GM19035 (cell line): ENCODE data around the gene ADGRF3.
"Not testable (repeated sequence)": the region's sequence is repeated elsewhere in the genome, so short reads cannot be mapped to it uniquely, and the experiment has no call there.

Experiments used
- ATAC-seq: cut with Tn5 transposase; IDR thresholded peaks from one replicate; pipeline ENCODE4 v1.9.1; 2021; ENCODE audit not compliant: unreplicated experiment

ADGRF3 gene

DNA sequence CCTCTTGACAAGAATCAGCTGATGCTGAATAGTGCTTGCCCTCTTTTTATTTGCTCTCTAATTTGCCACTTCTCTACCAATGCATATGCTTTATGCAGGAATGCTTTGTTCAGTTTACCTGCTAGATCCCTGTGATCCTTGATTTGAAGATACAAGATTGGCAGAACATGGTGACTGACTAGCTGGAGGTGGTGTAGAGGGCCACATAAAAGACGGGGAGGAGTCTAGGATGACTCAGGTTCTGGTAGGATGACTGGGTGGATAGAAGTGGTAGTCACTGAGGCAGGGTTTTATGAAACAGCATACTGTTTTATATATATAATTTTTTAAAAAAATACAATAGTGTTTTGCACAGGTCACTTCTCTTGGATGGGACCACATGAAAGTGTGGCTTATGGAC is 6.3 kb upstream of the ADGRF3 start:
- no peak for ATAC-seq

DNA sequence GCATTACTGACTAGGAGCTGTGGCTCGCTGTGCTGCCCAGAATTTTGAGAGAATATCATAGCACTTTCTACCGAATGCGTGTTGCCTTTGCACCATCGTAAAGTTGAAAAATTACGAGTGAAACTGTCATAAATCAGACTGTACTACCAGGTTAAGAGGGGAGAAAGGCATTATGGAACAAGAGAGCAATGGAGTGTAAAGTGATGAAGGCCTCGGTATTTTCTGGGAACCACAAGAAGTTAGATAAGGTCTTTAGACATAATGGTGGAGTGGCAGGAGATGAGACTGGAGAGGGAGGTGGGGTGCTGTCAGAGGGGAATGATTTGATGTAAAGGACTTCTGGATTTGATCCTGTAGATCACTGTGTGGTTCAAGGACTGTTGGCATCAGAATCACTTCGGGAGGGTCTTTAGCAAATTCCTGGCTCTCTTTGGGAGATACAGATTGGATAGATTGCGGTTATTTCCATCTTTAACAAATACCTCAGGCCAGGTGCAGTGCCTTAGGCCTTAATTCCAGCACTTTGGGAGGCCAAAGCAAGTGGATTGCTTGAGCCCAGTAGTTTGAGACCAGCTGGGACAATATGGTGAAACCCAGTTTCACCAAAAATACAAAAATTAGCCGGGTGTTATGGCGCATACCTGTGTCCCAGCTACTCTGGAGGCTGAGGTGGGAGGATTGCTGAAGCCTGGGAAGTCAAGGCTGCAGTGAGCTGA is 4.9 kb upstream of the ADGRF3 start:
- ATAC-seq, result no peak

DNA sequence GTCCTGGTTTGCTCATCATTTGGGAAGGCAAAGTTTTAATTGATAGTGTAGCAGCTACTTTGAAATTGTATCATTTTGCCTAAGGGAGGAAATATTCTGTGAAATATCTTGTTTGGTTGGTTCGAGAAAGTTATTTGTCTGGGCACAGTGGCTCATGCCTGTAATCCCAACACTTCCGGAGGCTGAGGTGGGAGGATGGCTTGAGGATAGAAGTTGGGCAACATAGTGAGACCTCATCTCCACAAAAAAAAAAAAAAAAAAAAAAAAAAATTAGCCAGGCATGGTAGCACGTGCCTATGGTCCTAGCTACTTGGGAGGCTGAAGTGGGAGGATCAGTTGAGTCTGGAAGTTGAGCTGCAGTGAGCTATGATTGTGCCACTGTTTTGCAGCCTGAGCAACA is 3.1 kb upstream of the ADGRF3 start:
- no peak for ATAC-seq

DNA sequence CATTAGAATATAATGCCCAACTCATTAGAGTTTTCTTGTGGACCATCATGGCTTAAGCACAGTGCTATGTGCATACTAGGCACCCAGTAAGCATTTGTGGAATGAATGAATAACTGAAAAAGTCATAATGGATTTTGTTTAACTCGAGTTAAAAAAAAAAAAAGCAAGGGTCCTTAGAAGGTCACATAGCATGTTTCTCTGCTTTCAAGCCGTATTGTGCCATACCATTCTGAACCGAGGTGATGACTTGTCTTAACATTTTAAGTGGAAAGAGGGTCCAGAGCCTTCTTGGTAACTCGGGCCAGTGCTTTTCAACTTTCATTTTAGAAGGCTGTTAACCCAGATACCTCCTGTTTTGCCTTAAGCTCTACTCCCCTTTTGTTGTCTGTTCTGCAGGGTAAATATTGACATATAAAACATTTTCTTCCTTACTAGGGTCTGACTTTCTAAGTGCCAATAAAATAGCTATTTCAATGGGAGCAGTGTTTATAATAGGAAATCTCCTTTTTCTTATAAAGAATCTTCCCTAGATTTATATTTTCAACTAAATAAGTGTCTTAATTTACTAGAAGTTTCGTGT is 787 bp upstream of the ADGRF3 start:
- ATAC-seq, result no peak

DNA sequence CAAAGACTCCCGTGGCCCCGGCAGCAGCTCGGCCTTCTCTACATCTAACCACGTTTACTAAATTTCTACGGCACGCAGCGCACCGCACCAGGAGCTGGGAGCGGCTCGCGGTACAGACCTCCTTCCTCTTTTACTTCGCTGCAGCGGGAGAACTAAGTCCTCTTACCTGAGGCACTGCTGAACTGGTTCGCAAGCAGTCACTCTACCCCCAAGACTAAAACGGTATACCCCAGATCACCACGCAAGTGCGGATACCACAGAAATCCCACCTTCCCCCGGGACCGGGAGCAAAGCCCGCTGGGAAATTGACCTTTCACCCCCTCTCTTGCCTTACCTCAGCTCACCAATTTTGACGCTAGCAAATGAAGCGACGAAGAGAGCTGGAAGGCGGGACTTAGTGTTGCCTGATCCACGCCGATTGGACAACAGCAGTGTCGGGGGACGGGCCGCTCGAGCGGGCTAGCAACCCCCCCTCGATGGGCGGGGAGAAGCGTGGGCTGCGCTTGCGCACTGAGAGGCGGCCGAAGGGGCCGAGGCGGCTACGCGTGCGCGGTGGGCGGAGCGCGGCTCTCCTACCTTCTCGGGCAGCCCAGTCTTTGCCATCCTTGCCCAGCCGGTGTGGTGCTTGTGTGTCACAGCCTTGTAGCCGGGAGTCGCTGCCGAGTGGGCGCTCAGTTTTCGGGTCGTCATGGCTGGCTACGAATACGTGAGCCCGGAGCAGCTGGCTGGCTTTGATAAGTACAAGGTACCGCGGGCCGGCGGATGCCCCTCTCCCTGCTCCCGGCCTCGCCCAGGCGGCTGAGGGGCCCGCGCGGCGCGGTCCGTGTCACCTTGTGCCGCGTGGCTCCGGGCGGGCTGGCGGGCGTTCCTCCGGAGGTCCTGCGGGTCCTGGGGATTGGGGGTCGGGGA is 790 bp downstream of the ADGRF3 start, which contains the start of gene SELENOI:
SELENOI (plus strand) TSS at position 599 of the 909 bp plus-strand sequence; CDS start at position 689, 90 bp downstream.
- peak; percentile 97 for ATAC-seq

DNA sequence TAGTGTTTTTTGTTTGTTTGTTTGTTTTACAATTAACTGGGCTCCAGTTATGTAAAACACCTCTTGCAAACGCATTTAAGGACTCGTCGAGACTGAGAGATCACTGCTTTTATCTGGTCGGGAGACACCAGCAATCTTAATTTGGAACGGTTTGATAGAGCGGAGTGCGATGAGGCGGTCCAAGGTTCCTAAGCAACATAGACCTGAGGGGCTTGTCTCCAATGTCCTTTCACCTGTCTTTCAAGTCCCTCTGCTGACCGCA is 1.4 kb downstream of the ADGRF3 start:
- ATAC-seq, result no peak

DNA sequence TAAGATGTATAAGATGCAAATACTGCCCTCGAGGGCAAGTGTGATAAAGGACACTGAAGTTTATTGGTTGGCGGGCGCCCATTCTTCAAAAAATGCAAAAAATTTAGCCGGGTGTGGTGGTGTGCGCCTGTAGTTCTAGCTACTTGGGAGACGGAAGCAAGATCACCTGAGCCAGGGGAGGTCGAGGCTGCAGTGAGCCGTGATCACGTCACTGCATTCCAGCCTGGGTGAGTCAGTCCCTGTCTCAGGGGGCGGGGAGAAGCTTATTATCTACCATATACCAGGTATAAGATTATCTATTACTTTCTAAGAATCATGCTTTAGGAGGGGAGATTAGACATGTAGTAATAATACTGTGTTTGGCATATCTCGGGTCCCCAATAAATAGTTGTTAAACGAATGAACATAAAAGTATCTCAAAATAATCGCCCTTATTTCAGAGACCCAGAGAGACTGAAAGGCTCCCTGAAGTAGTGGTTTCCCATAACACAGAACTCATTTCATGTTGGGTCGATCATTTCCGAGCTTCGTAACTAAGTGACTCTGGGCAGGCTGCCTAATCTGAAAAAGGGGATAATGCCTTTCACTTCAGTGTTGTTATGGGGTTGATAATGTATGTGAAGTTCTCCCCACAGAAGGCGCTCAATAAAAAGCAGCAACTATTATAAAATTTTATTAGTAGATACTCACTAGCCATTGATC is 1.9 kb downstream of the ADGRF3 start:
- no peak for ATAC-seq

DNA sequence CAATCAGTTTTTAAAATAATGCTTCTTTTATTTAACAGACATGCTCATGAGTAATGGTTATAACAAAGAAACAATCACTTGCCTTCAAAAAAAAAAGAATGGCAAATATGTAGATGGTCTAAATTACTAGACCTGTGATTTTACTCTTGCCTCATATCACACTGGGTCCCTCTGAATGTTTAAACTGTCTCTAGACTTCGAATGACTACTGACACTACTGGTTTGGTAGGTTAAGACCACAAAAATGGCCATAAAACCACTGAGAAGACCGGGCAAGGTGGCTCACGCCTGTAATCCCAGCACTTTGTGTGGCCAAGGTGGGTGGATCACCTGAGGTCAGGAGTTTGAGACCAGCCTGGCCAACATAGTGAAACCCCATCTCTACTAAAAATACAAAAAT is 5.8 kb downstream of the ADGRF3 start:
- ATAC-seq, result no peak

DNA sequence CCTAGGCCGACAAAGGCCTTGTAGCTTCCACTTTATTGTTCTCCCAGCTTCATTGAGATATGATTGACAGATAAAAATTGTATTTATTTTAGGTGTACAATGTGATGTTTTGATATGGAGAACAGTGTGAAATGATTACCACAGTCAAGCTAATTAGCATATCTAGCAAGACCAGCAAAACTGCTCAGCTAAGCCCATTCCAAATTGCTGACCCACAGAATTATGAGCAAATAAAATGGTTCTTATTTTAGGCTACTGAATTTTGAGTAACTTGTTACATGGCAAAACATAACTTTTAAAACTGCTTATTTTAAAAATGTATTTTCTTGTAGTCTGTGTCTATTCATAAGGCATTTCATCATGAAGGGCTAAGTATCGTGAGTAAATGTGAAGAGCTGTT is 9.3 kb downstream of the ADGRF3 start:
- no peak for ATAC-seq

DNA sequence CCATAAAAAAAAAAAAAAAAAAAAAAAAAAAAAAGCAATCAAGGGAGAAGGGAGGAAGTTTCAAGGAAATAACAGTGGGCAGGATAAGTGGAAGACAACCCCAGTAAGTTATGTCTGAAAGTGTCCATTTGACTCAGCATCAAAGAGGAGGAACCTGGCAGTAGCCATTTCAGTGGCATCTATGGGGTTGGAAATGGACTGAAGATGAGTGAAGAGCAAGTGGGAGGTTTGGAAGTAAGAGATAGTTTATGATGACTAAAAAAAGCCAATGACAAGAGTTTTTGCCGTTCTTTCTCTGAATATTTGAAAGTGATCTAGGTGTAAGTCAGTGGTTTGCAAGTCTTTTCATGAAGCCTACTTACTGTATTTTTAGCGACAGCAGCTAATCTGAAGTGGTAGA is 9.9 kb downstream of the ADGRF3 start:
- no peak for ATAC-seq

DNA sequence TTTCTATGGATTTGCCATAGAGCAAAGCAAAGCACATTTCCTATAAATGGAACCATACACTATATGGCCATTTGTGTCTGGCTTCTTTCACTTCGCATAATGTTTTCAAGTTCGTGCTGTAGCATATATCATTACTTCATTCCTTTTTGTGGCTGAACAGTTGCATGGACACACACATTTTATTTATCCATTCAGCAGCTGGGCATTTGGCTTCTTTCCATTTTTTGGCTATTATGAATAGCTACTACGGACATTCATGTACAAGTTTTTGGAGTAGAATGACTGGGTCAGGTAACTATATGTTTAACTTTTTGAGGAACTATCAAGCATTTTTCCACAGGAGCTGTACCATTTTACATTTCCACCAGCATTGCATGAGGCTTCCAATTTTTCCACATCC is 11.4 kb downstream of the ADGRF3 start:
- no peak for ATAC-seq

DNA sequence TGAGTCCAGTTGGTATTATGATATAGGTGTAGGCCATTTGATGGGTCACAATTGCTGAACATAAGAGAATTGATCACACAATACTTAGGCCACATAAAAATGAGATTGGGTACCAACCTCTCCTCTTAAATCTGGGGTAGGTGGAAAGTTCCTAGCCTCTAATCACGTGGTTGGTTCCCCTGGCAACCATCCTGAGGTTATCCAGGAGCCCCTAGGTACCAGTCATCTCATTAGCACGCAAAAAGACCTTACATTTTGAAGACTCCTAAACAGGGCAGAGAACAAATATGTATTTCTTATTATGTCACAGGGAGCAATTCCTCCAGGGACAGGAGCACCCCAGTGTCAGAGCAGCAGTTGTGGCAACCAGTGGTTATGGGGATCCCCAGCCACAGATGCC is 13.3 kb downstream of the ADGRF3 start:
- ATAC-seq, result no peak

DNA sequence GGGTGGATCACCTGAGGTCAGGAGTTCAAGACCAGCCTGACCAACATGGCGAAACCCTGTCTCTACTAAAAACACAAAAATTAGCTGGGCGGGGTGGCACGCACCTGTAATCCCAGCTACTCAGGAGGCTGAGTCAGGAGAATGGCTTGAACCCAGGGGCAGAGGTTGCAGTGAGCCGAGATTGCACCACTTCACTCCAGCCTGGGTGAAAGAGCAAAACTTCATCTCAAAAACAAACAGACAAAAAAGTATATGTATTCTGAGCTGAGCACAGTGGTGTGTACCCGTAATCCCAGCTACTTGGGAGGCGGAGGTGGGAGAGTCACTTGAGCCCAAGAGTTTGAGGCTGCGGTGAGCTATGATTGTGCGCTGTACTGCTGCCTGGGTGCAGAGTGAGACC is 15.3 kb downstream of the ADGRF3 start:
- ATAC-seq, result not testable (repeated sequence)

DNA sequence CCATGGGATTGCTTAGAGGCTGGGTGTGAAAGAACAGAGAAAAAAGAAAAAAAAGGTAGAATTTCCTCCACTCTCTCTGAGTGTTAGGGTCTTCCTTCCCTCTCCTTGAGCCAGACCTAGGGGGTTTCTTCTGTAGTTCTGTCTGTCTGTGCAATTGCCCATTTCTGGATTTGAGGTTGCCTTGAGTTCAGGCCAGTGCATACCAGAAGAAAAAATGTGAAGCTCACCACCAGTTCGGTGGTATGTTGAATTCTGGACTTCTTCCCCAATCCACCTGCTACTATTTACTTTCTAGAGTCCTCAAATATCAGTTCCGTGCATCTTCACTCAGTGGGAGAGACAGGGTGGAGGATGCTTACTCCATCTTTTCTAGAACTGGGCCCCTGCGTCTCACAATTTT is 16.0 kb downstream of the ADGRF3 start:
- no peak for ATAC-seq

DNA sequence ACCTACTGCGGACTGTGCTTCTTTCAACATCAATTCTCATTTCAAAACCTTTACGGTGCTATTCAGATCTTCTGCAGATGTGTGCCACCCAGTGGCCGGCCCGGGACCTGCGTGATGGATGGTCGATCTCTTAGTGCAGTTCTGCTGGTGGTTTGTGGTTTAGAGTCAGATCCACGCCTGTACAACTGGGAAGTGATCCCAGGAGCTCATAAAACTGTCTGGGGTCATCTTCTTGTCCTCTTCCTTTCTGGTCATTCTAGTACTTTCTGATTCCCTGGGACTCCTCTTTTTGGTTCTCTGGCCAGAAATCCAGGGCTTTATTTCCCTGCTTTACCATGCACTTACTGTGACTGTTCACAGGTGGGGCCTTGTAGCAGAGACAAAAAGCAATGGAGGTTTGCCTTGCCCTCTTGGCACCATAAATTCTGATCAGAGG is 16.5 kb downstream of the ADGRF3 start:
- no peak for ATAC-seq

DNA sequence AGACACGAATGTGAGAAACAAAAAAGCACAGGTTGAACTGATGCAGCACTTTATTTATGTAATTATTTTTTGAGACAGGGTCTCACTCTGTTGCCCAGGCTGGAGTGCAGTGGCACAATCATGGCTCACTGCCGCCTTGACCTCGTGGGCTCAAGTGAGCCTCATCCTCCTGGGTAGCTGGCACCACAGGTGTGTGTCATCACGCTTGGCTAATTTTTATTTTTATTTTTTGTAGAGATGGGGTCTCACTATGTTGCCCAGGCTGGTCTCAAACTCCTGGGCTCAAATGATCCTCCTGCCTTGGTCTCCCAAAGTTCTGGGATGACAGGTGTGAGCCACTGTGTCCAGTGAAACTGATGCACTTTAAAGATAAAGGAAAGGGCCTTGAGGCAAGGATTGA is 17.5 kb downstream of the ADGRF3 start:
- not testable (repeated sequence) for ATAC-seq

DNA sequence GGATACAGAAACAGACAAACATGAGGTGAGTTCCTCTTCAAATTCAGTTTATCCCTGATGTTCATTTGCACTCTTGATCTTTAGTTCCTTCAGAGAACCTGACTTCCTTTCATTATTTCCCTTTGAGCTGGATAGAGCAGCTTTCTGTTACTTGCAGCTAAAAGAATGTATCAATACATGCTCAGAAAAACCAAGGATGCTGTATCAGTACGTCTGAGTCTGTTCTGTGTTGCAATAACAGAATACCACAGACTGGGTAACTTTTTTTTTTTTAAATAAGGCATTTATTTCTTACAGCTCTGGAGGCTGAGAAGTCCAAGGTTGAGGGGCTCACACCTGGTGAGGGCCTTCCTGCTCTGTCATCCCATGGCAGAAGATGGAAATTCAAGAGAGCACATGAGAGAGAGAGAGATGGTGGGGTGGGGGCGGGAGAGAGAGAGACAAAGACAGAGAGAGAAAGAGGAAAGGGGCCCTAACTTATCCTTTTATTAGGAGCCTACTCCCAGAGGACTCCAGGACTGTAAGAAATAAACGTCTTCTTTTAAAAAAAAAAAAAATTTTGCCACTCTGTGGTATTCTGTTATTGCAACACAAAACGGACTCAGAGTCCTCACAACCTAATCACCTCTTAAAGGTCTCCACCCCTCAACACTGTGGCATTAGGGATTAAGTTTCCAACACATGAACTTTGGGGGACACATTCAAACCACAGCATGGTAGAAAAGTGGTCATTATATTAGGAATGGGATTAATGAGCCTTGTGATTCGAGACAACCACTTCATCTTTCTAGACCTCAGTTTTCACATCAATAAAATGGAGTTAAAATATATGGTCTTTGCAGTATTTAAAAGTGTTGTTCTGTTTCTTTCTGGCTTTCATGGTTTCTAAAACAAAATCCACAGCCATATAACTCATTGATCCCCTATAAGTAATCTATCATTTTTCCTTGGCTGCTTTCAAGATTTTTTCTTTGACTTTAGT is 19.0 kb downstream of the ADGRF3 start:
- no peak for ATAC-seq

DNA sequence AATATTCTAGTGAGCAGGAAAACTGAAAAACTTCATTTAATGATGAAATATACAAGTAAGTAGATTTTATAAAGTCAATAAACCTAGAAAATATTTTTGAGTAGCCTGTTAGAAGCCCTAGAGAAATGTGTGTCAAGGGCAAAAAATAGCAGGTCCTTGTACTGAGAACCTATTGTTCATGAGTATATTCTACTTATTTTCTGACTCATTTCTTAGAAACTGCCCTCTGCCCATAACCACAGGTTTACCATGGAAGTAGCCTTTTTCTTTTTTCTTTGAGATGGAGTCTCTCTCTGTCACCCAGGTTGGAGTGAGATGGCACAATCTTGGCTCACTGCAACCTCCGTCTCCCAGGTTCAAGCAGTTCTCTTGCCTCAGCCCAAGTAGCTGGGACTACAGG is 20.1 kb downstream of the ADGRF3 start:
- ATAC-seq, result no peak

DNA sequence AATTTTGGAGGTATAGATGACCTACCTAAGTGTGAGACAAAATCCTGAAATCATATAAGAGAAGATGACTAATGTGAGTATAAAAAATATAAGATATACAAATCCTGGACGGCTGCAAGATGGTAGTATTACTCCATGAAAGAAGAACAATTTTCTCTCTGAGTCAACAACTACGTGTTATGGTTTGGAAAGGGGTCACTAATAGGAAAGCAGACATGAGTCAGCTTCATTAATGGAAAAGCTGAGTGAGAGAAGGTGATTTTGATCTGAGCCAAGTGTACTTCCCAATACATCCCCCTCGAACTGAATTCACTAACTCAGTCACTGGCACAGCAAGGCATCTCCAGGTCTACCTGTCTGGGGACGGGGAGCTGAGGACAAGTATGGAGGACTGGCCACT is 20.7 kb downstream of the ADGRF3 start:
- no peak for ATAC-seq

DNA sequence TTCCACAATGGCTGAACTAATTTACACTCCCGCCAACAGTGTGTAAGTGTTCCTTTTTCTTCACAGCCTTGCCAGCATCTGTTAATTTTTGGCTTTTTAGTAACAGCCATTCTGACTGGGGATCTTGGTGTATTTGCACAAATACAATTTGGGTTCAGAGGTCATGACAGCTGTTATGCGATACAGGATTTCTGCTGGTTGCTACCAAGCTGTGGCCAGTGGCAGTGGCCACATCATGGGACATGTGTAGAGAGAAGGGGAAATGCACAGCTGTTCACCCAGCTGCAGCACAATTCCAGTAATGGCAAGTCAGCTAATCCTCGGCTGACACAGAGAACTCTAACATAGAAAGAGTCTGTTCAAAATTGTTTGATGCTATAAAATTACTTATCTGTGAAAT is 21.7 kb downstream of the ADGRF3 start:
- no peak for ATAC-seq
